GM12891 (cell line): ENCODE results near the gene CYSRT1.

Experiments
- PAX5 ChIP-seq: IDR thresholded peaks from 2 replicates; pipeline ENCODE4 v1.6.1; 2011; ENCODE audit warnings: low read length, moderate library complexity, mild to moderate bottlenecking; ENCODE audit not compliant: insufficient read depth, severe bottlenecking
- POLR2A ChIP-seq: IDR thresholded peaks from 2 replicates; pipeline ENCODE4 v1.6.1; 2011; ENCODE audit warnings: low read depth, low read length, control low read depth
- POLR2AphosphoS5 ChIP-seq: IDR thresholded peaks from 2 replicates; pipeline ENCODE4 v1.6.1; 2011; ENCODE audit warnings: low read depth, low read length, control low read depth
- TAF1 ChIP-seq: IDR thresholded peaks from 2 replicates; pipeline ENCODE4 v1.6.1; 2011; ENCODE audit warnings: low read depth, low read length, control low read depth

- TF ChIP-seq TAF1 (no peak), POLR2AphosphoS5 (no peak), POLR2A (no peak), PAX5 (no peak)
Observed at GRCh38 chr9:137212520-137212919, 12.5 kb upstream of the CYSRT1 start.
